Testis (tissue), 2 donors: Measurements from ENCODE around the gene MANSC1.

Experiments
- CTCF ChIP-seq, 3 experiments: fragments of 450-650 bp in 2 of 3; fragments of 200-600 bp in 1 of 3; sonication (generic) in 1 of 3; IDR thresholded peaks; one replicate each; pipeline ENCODE4 v1.5.1; 2016 to 2019; ENCODE audit warnings: antibody characterized with exemption in 3 of 3, mild to moderate bottlenecking in 2 of 3, moderate library complexity in 1 of 3
- POLR2A ChIP-seq: fragments of 450-650 bp; IDR thresholded peaks from one replicate; pipeline ENCODE4 v1.6.1; 2017; ENCODE audit warnings: antibody characterized with exemption, mild to moderate bottlenecking, moderate library complexity

DNA sequence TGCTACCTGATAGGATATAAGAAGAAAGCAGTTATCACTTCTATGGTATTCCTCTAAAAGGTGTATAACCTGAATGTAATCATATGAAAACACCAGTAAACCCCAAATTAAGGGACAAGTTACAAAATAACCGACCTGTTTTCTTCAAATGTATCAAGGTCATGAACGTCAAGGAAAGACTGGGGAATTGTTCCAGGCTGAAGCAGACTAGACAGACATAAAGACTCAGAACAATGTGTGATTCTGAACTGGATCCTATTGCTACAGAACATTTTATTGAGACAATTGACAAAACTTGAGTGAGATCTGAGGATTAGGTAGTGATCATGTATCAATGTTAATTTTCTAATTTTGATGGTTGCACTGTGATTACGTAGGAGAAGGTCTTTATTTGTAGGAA lies 67.8 kb downstream of the MANSC1 start:
- TF ChIP-seq POLR2A, result no peak
- no peak for TF ChIP-seq CTCF (IDR thresholded peaks at IDR 0.05)
